Peyer's patch (tissue), 4 donors: ENCODE results near the gene PSMD10. TPM values are rescaled to one million over a fixed set of nuclear protein-coding genes. Genes with fewer than 3 reads are reported as not detected.

Source experiments
- DNase-seq, 3 donors: peaks; one replicate each; pipeline ENCODE4 v3.0.0-alpha.2; 2017 to 2019
- H3K27ac ChIP-seq, 4 donors: fragments of 200-600 bp; sonication (generic); one replicate each; pipeline ENCODE4 v1.5.1; 2016 to 2019
- H3K27me3 ChIP-seq, 2 donors: fragments of 200-600 bp; sonication (generic); one replicate each; pipeline ENCODE4 v1.5.1; 2019
- H3K36me3 ChIP-seq, 3 donors: fragments of 200-600 bp; sonication (generic); one replicate each; pipeline ENCODE4 v1.5.1; 2016 to 2019
- H3K4me1 ChIP-seq, 4 donors: fragments of 200-600 bp; sonication (generic); one replicate each; pipeline ENCODE4 v1.5.1; 2016 to 2019
- H3K4me3 ChIP-seq, 4 donors: fragments of 200-600 bp; sonication (generic); 1 replicate in 3 of 4; 2 replicates in 1 of 4; pipeline ENCODE4 v1.5.1; 2016 to 2019; ENCODE audit warnings: mild to moderate bottlenecking in 1 of 4
- H3K9me3 ChIP-seq, 4 donors: fragments of 200-600 bp; sonication (generic); one replicate each; pipeline ENCODE4 v1.5.1; 2016 to 2019; ENCODE audit warnings: mild to moderate bottlenecking in 1 of 4
- CTCF ChIP-seq, 6 experiments: fragments of 450-650 bp in 4 of 6; fragments of 200-600 bp in 2 of 6; sonication (generic) in 1 of 6; IDR thresholded peaks; one replicate each; pipeline ENCODE4 v1.5.1; 2017 to 2019; ENCODE audit warnings: antibody characterized with exemption in 6 of 6, mild to moderate bottlenecking in 3 of 6, moderate library complexity in 1 of 6
- POLR2A ChIP-seq, 2 donors: fragments of 450-650 bp; IDR thresholded peaks; one replicate each; pipeline ENCODE4 v1.5.1; 2017; ENCODE audit warnings: antibody characterized with exemption in 2 of 2, mild to moderate bottlenecking in 2 of 2, moderate library complexity in 2 of 2
- total RNA-seq, 4 donors: library from RNA; depleted of rRNA; stranded (reverse); fragments of >200 nt; gene quantifications; one replicate each; pipeline ENCODE4 v1.1.0, GENCODE V29; 2016

Gene PSMD10
- total RNA-seq, 4 donors from 2014 or later: 18.9 to 38.0 (median 35.2) TPM

DNA sequence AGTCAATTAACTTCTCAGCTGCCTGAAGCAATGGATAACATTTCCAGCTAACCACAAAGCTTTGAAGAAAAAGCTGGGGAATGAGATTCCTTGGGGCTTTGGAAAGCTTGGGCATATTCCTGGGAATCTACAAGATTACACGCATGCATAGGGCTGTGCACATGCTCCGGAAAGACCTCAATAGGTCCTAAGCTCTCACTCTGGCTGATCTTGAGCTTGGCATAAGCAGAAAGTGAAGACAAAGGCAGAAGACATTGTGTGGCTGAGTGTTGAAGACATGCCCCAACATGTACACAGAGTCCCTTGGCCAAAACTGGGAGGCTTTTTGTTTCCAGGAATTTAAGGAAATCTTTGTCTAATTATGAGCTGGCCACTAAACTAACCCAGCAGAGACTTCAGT, 31.4 kb upstream of the PSMD10 start:
- Histone ChIP-seq H3K4me1 (no peaks in the 10 kb centered on the region), H3K4me3 (no peak overlapping the region), H3K27me3 (no peaks in the 10 kb centered on the region), H3K9me3 (no peaks in the 10 kb centered on the region), H3K27ac (no peak overlapping the region), H3K36me3 (no peaks in the 10 kb centered on the region)
- DNase-seq: no peak
- TF ChIP-seq POLR2A (IDR thresholded peaks at IDR 0.05) (no peak), CTCF (IDR thresholded peaks at IDR 0.05) (no peak)

DNA sequence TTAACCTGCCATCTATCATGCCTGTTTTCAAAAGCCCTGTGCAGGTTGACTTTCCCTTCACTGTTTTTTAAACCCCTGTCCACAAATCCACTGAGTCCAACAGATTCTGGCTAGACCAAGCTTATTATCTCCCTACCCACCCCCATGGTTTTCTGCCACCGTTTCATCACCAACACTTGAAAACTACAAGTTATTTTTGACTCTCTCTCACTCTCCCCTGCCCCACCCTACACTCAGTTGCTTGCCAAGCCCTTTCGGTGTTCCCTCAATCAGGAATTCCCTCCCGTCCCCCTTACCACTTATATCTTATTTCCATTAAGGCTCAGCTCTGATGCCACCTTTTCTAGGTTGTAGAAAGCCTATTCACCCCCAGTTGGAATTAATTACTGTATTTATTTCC, 29.9 kb upstream of the PSMD10 start:
- Histone ChIP-seq H3K27ac (no peak overlapping the region), H3K4me3 (no peak overlapping the region), H3K9me3 (no peaks in the 10 kb centered on the region), H3K27me3 (no peaks in the 10 kb centered on the region), H3K36me3 (no peaks in the 10 kb centered on the region), H3K4me1 (no peaks in the 10 kb centered on the region)
- TF ChIP-seq CTCF (IDR thresholded peaks at IDR 0.05) (no peak), POLR2A (IDR thresholded peaks at IDR 0.05) (no peak)
- DNase-seq: no peak

DNA sequence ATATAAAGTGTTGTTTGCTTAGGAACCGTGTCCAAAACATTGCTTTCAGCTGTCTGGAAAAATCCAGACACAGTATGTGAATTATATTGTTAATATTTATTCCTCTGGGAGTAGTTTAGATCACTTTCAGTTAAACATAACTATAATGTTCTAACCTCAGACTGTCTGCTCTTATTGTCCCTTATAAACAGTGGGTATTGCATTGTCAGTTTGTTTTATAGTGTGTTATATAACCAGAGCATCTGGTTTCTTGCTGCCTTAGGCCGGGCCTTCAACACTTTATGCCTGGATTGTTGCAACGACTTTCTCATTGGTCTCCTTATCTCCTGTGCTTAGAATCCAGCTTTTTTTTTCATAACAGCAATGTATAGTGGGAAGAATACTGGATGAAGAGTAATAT, 26.6 kb upstream of the PSMD10 start:
- TF ChIP-seq CTCF (IDR thresholded peaks at IDR 0.05) (no peak), POLR2A (IDR thresholded peaks at IDR 0.05) (no peak)
- H3K9me3 ChIP-seq: no peaks in the 10 kb centered on the region
- no peak overlapping the region for H3K4me3 ChIP-seq
- no peak for DNase-seq
- no peaks in the 10 kb centered on the region for H3K36me3 ChIP-seq
- no peaks in the 10 kb centered on the region for H3K27me3 ChIP-seq
- H3K4me1 ChIP-seq: no peaks in the 10 kb centered on the region
- H3K27ac ChIP-seq: no peak overlapping the region

- no peaks in the 10 kb centered on the region for H3K9me3 ChIP-seq
- H3K4me1 ChIP-seq: no peaks in the 10 kb centered on the region
- TF ChIP-seq POLR2A (IDR thresholded peaks at IDR 0.05) (no peak), CTCF (IDR thresholded peaks at IDR 0.05) (no peak)
- H3K27me3 ChIP-seq: no peaks in the 10 kb centered on the region
- DNase-seq: no peak
- no peak overlapping the region for H3K27ac ChIP-seq
- H3K4me3 ChIP-seq: no peak overlapping the region
- H3K36me3 ChIP-seq: no peaks in the 10 kb centered on the region
These were observed 23.2 kb upstream of the PSMD10 start for GRCh38 chrX:108114541-108114940.

- Histone ChIP-seq H3K27me3 (no peaks in the 10 kb centered on the region), H3K27ac (no peak overlapping the region), H3K4me1 (no peaks in the 10 kb centered on the region), H3K36me3 (no peaks in the 10 kb centered on the region), H3K9me3 (no peaks in the 10 kb centered on the region), H3K4me3 (no peak overlapping the region)
- no peak for TF ChIP-seq POLR2A (IDR thresholded peaks at IDR 0.05)
- no peak for TF ChIP-seq CTCF (IDR thresholded peaks at IDR 0.05)
- DNase-seq: no peak
These were observed 14.1 kb upstream of the PSMD10 start for GRCh38 chrX:108105473-108105872.

- DNase-seq: no peak
- Histone ChIP-seq H3K36me3 (no peaks in the 10 kb centered on the region), H3K4me1 (no peaks in the 10 kb centered on the region), H3K4me3 (no peak overlapping the region), H3K27me3 (no peaks in the 10 kb centered on the region), H3K27ac (no peak overlapping the region), H3K9me3 (no peaks in the 10 kb centered on the region)
- TF ChIP-seq CTCF (IDR thresholded peaks at IDR 0.05) (no peak), POLR2A (IDR thresholded peaks at IDR 0.05) (no peak)
These were observed 6.0 kb upstream of the PSMD10 start for GRCh38 chrX:108097380-108097779.
